ENCODE data around the gene GUSB.
A peak's percentile ranks its signal among the peaks of the same experiment; 100 is the strongest.
"Not testable (repeated sequence)": the region's sequence is repeated elsewhere in the genome, so short reads cannot be mapped to it uniquely, and the experiment has no call there.

Gene GUSB

GRCh38 chr7:65981965-65982792 lies at the start of gene GUSB:
GUSB (minus strand) TSS chr7:65982213; CDS start chr7:65982183, 30 bp downstream.
- Histone ChIP-seq H3K9ac (ENCODE audit: low read depth, low read length) (peak within 1 kb of the TSS; percentile 95), H3K9me3 (ENCODE audit: control insufficient read depth, insufficient read depth, low read length) (no peaks in the 10 kb centered on the region), H3K36me3 (ENCODE audit: insufficient read depth, low read length) (no peaks in the 10 kb centered on the region), H3K4me1 (ENCODE audit: insufficient read depth, low read length) (peaks cover 6% of the 10 kb centered on the region; the same call in 1 of the 2 replicates)

GRCh38 chr7:66028342-66028741 lies 46.3 kb upstream of the GUSB start:
- H3K4me1 ChIP-seq (ENCODE audit: insufficient read depth, low read length); H3K9me3 ChIP-seq (ENCODE audit: control insufficient read depth, insufficient read depth, low read length); H3K9ac ChIP-seq (ENCODE audit: low read depth, low read length); H3K36me3 ChIP-seq (ENCODE audit: insufficient read depth, low read length): not testable (repeated sequence)

DNA sequence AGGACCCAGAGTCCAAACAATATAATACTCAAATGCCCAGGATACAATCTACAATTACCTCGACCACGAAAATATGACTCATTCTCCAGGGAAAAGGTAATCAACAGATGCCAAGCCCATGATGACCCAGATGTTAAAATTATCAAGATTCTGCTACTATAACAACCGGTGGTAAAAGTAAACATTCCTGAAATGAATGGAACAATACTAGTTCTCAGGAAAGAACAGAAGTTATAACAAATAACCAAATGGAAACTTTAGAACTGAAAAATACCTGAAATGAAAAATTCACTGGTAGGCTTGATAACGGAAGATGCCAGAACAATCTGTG lies 34.1 kb upstream of the GUSB start:
- H3K36me3 ChIP-seq (ENCODE audit: insufficient read depth, low read length): no peaks in the 10 kb centered on the region
- H3K9ac ChIP-seq (ENCODE audit: low read depth, low read length): no peak overlapping the region
- H3K9me3 ChIP-seq (ENCODE audit: control insufficient read depth, insufficient read depth, low read length): no peaks in the 10 kb centered on the region
- no peaks in the 10 kb centered on the region for H3K4me1 ChIP-seq (ENCODE audit: insufficient read depth, low read length)

DNA sequence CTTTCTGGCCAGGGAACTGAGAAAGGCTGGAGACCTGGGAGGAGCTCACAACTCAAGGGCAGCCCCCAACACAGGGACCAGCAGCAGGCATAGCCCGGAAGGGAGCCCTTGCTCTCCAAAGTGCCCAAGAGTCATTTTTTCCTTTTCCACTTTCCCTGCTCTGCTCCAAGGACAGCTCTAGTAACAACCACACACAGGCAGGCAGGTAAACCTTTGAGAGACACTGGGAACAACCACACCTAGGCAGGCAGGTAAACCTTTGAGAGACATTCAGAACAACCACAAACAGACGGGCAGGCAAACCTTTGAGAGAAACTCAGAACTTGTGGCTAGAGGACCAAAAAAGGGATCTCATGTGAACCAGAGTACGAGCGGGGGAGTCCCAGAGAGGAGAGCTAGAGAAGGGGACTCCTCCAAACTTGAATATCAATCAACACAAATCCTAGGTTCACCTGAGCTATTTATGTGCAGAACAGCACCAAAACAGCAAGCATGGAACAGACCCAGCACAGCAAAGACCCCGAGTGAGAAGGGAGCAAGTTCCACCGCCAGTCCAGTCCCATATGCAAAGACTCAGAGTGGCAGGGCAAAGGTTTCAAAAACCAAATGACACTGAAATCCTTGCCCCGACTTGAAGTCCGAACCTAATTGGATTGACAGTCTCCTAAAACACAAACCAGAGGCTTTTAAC lies 33.6 kb upstream of the GUSB start:
- Histone ChIP-seq H3K4me1 (ENCODE audit: insufficient read depth, low read length) (no peaks in the 10 kb centered on the region), H3K36me3 (ENCODE audit: insufficient read depth, low read length) (no peaks in the 10 kb centered on the region), H3K9ac (ENCODE audit: low read depth, low read length) (no peak overlapping the region), H3K9me3 (ENCODE audit: control insufficient read depth, insufficient read depth, low read length) (no peaks in the 10 kb centered on the region)

DNA sequence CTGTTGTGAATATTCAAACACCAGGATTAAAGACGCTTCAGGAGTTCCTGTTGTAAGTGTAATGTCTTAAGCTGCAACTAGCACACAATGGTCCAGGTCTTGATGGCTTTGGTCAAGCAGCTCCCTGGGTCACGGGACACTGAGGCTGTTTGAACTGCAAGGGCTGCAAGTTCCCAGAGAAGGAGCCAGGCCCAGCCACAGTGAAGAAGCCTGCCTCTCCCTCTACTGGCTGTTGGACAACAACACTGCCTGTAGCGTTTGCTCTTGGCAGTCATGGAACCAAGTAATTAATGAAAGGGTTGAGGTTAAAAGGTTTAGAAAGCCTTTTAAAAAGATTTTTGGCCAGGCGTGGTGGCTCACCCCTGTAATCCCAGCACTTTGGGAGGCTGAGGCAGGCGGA lies 31.9 kb upstream of the GUSB start:
- Histone ChIP-seq H3K36me3 (ENCODE audit: insufficient read depth, low read length) (no peaks in the 10 kb centered on the region), H3K4me1 (ENCODE audit: insufficient read depth, low read length) (no peaks in the 10 kb centered on the region)

DNA sequence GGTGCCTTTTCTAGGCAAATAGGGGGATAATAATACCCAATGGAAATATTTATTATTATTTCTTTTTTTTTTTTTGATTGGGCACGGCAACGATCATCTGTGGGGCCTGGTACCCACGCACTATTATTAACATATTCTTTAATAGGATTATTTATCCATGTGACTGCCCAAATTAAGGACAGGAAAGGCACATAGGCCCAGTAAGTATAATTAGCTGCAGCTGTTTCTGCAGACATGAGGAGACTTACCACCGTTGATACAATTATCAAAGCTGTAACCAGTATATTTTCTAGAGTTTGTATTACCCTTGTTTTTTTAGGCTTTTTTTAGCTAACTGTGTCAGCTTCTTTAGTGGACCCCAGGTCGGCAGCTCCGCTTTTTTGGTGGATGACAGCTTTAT lies 25.2 kb upstream of the GUSB start:
- Histone ChIP-seq H3K9ac (ENCODE audit: low read depth, low read length) (no peak overlapping the region), H3K36me3 (ENCODE audit: insufficient read depth, low read length) (no peaks in the 10 kb centered on the region), H3K9me3 (ENCODE audit: control insufficient read depth, insufficient read depth, low read length) (no peaks in the 10 kb centered on the region), H3K4me1 (ENCODE audit: insufficient read depth, low read length) (no peaks in the 10 kb centered on the region)

More for the DNA sequence above, 31.9 kb upstream of the GUSB start:
- Histone ChIP-seq H3K9me3 (ENCODE audit: control insufficient read depth, insufficient read depth, low read length) (no peaks in the 10 kb centered on the region), H3K9ac (ENCODE audit: low read depth, low read length) (no peak overlapping the region)

DNA sequence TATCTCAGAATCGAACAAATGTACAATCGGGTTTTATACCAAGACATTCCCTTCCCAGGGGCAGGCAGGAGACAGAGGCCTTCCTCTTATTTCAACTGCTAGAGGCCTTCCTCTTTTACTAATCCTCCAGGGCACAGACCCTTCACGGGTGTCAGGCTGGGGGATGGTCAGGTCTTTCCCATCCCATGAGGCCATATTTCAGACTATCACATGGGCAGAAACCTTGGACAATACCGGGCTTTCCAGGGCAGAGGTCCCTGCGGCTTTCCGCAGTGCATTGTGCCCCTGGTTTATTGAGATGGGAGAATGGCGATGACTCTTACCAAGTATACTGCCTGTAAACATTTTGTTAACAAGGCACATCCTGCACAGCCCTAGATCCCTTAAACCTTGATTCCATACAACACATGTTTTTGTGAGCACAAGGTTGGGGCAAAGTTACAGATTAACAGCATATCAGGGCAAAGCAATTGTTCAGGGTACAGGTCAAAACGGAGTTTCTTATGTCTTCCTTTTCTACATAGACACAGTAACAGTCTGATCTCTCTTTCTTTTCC lies 23.2 kb upstream of the GUSB start:
- not testable (repeated sequence) for H3K4me1 ChIP-seq (ENCODE audit: insufficient read depth, low read length); H3K36me3 ChIP-seq (ENCODE audit: insufficient read depth, low read length); H3K9ac ChIP-seq (ENCODE audit: low read depth, low read length); H3K9me3 ChIP-seq (ENCODE audit: control insufficient read depth, insufficient read depth, low read length)

DNA sequence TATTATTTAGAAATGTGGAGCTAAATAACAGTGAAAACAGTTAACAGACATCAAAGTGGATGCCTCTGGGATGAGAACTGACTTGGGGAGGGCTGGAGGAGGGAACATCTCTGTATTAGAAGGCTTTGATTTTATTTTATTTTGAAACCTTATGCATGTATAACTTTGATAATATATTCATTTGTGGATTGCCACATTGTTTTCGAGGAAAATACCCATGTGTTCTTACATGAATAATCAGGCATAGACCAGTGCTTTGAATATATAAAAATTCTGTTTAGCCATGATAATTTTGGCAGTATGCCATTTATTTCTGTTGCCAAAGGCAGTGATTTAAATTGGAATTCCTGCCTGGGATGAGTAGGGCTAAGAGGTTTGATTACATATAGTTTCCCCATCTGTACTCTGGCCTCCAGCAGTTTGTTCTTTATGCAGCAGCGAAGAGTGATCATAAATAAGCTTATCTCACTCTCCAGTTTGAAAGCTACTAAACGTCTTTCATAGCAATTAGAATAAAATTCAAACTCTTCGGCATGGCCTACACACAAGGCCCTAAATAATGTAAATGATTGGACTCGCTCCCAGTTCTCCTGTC lies 18.9 kb upstream of the GUSB start:
- not testable (repeated sequence) for H3K36me3 ChIP-seq (ENCODE audit: insufficient read depth, low read length); H3K4me1 ChIP-seq (ENCODE audit: insufficient read depth, low read length); H3K9ac ChIP-seq (ENCODE audit: low read depth, low read length); H3K9me3 ChIP-seq (ENCODE audit: control insufficient read depth, insufficient read depth, low read length)

DNA sequence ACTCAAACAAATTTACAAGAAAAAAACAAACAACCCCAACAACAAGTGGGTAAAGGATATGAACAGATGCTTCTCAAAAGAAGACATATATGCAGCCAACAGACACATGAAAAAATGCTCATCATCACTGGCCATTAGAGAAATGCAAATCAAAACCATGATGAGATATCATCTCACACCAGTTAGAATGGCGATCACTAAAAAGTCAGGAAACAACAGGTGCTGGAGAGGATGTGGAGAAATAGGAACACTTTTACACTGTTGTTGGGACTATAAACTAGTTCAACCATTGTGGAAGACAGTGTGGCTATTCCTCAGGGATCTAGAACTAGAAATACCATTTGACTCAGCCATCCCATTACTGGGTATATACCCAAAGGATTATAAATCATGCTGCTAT lies 13.0 kb upstream of the GUSB start:
- not testable (repeated sequence) for H3K9me3 ChIP-seq (ENCODE audit: control insufficient read depth, insufficient read depth, low read length); H3K4me1 ChIP-seq (ENCODE audit: insufficient read depth, low read length); H3K9ac ChIP-seq (ENCODE audit: low read depth, low read length); H3K36me3 ChIP-seq (ENCODE audit: insufficient read depth, low read length)

GRCh38 chr7:65992526-65992925 lies 10.5 kb upstream of the GUSB start:
- H3K36me3 ChIP-seq (ENCODE audit: insufficient read depth, low read length): no peaks in the 10 kb centered on the region
- H3K9me3 ChIP-seq (ENCODE audit: control insufficient read depth, insufficient read depth, low read length): no peaks in the 10 kb centered on the region
- H3K4me1 ChIP-seq (ENCODE audit: insufficient read depth, low read length): no peaks in the 10 kb centered on the region

GRCh38 chr7:65991829-65992228 lies 9.8 kb upstream of the GUSB start:
- not testable (repeated sequence) for H3K9me3 ChIP-seq (ENCODE audit: control insufficient read depth, insufficient read depth, low read length); H3K36me3 ChIP-seq (ENCODE audit: insufficient read depth, low read length); H3K9ac ChIP-seq (ENCODE audit: low read depth, low read length); H3K4me1 ChIP-seq (ENCODE audit: insufficient read depth, low read length)

More at GRCh38 chr7:65992526-65992925, 10.5 kb upstream of the GUSB start:
- no peak overlapping the region for H3K9ac ChIP-seq (ENCODE audit: low read depth, low read length)

GRCh38 chr7:65989694-65990080 lies 7.7 kb upstream of the GUSB start:
- no peaks in the 10 kb centered on the region for H3K9me3 ChIP-seq (ENCODE audit: control insufficient read depth, insufficient read depth, low read length)
- no peaks in the 10 kb centered on the region for H3K4me1 ChIP-seq (ENCODE audit: insufficient read depth, low read length)
- no peak overlapping the region for H3K9ac ChIP-seq (ENCODE audit: low read depth, low read length)
- H3K36me3 ChIP-seq (ENCODE audit: insufficient read depth, low read length): no peaks in the 10 kb centered on the region

DNA sequence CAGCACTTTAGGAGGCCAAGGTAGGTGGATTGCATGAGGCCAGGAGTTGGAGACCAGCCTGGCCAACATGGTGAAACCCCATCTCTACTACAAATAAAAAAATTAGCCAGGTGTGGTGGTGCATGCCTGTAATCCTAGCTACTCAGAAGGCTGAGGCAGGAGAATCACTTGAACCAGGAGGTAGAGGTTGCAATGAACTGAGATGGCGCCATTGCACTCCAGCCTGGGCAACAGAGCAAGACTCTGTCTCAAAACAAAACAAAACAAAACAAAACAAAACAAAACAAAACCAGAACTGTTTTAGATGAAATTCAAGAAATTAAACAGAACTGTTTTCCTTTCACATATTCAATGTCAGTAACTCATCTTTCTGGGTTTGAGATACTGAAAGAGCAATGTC lies 6.5 kb upstream of the GUSB start:
- not testable (repeated sequence) for H3K9me3 ChIP-seq (ENCODE audit: control insufficient read depth, insufficient read depth, low read length); H3K36me3 ChIP-seq (ENCODE audit: insufficient read depth, low read length); H3K4me1 ChIP-seq (ENCODE audit: insufficient read depth, low read length); H3K9ac ChIP-seq (ENCODE audit: low read depth, low read length)

- H3K9ac ChIP-seq (ENCODE audit: low read depth, low read length): no peak overlapping the region
- H3K36me3 ChIP-seq (ENCODE audit: insufficient read depth, low read length): no peaks in the 10 kb centered on the region
- no peaks in the 10 kb centered on the region for H3K4me1 ChIP-seq (ENCODE audit: insufficient read depth, low read length)
- H3K9me3 ChIP-seq (ENCODE audit: control insufficient read depth, insufficient read depth, low read length): no peaks in the 10 kb centered on the region
Observed at GRCh38 chr7:65988084-65988483, 6.1 kb upstream of the GUSB start.
